Activated CD4-positive, alpha-beta T cell treated with anti-CD3 and anti-CD28 coated beads for 1 hour (primary cell): ENCODE data around the gene FBXO46.

Source experiments
- DNase-seq: peaks from one replicate; pipeline ENCODE4 v3.0.0-alpha.2; 2020

FBXO46 gene

DNA sequence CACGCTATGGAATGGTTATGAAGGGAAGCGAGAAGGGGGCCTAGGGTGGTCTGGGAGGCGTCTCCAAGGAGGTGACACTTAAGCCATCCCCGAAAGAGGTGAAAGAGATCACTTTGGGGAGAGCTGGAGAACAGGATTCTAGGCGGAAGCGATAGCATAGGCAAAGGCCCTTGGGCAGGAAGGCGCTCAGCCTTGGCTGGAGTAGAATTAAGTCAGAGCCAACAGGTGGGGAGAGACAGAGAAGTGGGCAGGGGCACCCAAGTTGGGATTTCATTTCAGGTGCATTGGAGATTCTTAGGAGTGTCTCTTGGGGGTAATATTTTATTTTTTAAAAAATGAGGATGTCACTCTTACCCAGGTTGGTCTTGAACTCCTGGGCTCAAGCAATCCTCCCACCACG, 48.6 kb downstream of the FBXO46 start:
- no peak for DNase-seq

- peak; percentile 78 for DNase-seq
Measured at GRCh38 chr19:45681391-45682015, 49.2 kb downstream of the FBXO46 start.

DNA sequence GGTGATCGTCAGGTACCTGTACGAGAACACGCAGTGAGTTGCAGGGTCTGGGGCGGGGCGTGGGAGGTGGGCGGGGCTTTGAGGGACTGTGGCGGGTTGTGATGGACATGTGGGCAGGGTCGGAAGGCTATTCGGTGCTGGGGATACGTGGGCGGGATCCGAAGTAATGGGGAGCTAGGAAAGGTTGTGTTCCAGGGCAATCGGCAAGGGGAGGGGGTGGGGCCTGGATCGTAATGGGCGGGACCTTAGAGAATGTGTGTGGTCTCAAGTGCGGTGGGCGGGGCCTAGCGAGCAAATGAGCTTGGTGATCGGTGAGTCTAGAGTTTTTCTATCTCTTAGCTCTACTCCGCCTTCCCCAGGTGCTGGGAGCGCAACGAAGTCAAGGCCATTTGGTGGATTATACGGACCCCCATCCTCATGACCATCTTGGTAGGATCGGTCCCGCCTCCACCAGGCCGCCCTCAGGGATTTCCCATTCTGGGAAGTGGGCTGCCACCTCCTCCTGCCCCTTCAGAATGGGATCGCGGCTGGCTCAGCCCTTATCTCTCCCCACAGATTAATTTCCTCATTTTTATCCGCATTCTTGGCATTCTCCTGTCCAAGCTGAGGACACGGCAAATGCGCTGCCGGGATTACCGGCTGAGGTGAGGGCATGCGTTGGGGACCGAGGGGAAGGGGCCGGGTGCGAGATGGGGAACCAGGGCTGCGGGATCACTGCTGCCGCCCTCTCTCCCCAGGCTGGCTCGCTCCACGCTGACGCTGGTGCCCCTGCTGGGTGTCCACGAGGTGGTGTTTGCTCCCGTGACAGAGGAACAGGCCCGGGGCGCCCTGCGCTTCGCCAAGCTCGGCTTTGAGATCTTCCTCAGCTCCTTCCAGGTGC, 53.1 kb downstream of the FBXO46 start:
- peak; percentile 72 for DNase-seq

- DNase-seq = peak; percentile 34
Measured at GRCh38 chr19:45676851-45677263, 53.8 kb downstream of the FBXO46 start.

GRCh38 chr19:45674946-45675345, 55.8 kb downstream of the FBXO46 start:
- DNase-seq = no peak

GRCh38 chr19:45670670-45671453, 59.8 kb downstream of the FBXO46 start:
- DNase-seq = no peak

DNA sequence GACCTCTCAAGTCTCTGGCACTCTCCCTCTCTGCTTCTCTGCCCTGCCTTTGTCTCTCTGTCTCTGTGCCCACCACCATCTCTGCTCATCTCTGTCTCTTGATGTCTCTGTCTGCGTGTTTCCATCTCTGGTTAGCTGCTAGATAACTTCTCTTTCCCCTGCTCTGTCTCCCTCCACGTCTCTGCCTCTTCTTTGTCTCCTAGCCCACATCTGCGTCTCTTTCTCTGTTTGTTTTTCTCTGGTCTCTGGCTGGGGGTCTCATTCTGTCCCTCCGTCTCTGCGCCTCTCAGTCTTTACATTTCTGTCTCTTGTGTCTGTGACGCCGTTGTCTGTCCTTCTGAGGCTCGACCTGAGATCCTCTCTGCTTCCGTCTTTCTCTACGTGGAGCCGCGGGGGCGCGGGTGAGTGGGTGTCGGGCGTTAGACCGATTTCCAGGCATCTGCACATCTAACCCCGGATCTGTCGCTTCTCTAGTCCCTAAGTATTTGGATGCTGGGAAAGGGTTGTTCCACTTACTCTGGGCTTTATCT, 62.3 kb downstream of the FBXO46 start:
- DNase-seq = peak; percentile 25

- peak; percentile 35 for DNase-seq
Measured at GRCh38 chr19:45667620-45668341, 62.9 kb downstream of the FBXO46 start, which contains the start of gene GIPR. TSS of gene GIPR (plus strand) at chr19:45668221. CDS start at chr19:45669521, 1,300 bp downstream.

- no peak for DNase-seq
Measured at GRCh38 chr19:45664575-45664974, 66.1 kb downstream of the FBXO46 start.

DNA sequence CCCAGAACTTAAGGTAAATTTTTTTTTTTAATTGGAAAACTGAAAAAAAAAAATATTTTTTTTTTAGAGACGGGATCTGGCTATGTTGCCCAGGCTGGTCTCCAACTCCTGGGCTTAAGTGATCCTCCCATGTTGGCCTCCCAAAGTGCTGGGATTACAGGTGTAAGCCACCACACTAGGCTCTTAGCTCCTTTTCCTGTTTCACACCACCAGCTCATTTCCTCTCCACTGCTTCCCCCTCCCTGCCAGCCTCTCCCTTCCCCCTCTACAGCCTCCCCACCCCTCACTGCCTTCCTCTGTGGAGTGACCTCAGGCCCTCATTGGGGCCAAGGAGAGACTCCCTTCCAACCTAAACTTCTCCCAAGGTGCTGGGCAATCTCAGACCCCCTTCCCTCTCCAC, 66.9 kb downstream of the FBXO46 start:
- DNase-seq = no peak

DNA sequence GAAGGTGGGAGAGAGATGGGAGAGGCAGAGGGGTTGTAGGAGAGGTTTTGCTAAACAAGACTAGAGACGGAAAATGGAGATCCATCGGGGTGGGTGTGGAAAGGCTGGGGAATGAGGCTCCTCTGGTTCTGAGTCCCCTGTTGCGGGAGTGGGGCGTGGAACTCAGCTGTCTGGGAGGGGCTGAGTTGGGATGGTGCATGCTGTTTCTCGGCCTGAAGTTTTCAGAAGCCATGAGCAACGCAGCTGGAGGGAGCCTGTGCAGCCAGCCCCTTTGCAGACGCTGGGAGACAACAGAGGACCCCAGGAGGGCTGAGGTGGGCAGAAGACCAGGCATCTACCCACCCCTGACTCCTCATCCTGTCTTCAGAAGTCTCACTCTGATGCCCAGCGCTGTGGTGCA, 70.1 kb downstream of the FBXO46 start:
- DNase-seq = no peak
